ENCODE data around the gene CACNA2D4. TPM values are rescaled to one million over a fixed set of nuclear protein-coding genes. Genes with fewer than 3 reads are reported as not detected.

Gene CACNA2D4
- total RNA-seq, 1 experiment from 2014 or later: 1.4 TPM

GRCh38 chr12:1758887-1759286 lies 159.6 kb downstream of the CACNA2D4 start:
- no peaks in the 10 kb centered on the region for H3K9me3 ChIP-seq
- no peak overlapping the region for H3K4me3 ChIP-seq
- H3K36me3 ChIP-seq: peaks cover 33% of the 10 kb centered on the region
- H3K27me3 ChIP-seq: no peaks in the 10 kb centered on the region
- DNase-seq: peak; percentile 20

GRCh38 chr12:1758376-1758775 lies 160.1 kb downstream of the CACNA2D4 start:
- H3K4me3 ChIP-seq: no peak overlapping the region
- DNase-seq: no peak
- no peaks in the 10 kb centered on the region for H3K27me3 ChIP-seq
- H3K36me3 ChIP-seq: peaks cover 33% of the 10 kb centered on the region
- no peaks in the 10 kb centered on the region for H3K9me3 ChIP-seq

DNA sequence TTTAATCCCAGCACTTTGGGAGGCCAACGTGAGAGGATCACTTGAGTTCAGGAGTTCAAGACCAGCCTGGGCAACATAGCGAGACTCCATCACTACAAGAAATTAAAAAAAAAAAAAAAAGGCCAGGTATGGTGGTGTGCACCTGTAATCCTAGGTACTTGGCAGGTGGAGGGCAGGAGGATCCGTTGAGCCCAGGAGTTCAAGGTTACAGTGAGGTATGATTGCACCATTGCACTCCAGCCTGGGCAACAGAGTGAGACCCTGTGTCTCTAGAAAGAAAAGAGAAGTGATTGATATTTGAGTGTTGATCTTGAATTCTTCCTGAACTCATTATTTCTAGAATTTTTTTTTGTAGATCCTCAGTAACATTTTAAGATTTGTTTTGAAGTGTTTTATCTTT lies 168.2 kb downstream of the CACNA2D4 start:
- H3K27me3 ChIP-seq: no peaks in the 10 kb centered on the region
- no peak for DNase-seq

DNA sequence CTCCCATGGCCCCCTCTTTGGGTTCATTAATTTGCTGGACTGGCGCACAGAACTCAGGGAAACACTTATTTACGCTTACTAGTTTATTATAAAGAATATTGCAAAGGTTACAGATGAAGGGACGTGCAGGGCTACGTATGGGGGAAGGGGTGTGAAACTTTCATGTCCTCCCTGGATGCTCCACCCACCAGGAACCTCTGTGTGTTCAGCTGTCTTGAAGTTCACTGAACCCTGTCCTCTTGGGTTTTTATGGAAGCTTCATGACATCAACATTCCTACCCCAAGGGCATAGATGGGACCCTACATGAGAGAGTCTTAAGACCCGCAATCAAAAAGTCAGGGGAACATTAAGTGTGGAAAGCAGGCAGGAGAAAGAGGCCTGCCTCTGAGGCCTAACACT lies 169.4 kb downstream of the CACNA2D4 start:
- peaks cover 43% of the 10 kb centered on the region for H3K36me3 ChIP-seq

More for the DNA sequence above, 168.2 kb downstream of the CACNA2D4 start:
- Histone ChIP-seq H3K9me3 (peaks cover 31% of the 10 kb centered on the region), H3K36me3 (peaks cover 38% of the 10 kb centered on the region), H3K4me3 (no peak overlapping the region)

DNA sequence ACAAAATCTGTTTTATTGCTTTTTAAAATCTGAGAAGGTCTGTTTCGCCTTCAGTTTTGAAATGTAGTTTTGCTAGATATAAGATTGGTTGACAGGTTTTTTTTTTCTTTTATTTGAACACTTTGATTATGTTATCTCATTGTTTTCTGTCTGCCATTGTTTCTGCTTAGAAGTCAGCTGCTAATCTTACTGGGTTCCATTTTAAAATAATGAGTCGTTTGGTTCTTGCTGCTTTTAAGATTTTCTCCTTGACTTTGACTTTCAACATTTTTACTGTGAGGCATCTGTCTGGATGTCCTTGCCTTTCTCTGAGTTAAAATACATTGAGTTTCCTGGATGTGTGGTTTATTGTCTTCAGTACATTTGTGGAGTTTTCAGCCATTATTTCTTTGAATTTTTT lies 170.8 kb downstream of the CACNA2D4 start:
- DNase-seq: no peak
- H3K9me3 ChIP-seq: peaks cover 31% of the 10 kb centered on the region
- H3K4me3 ChIP-seq: no peak overlapping the region
- no peaks in the 10 kb centered on the region for H3K27me3 ChIP-seq
- peaks cover 45% of the 10 kb centered on the region for H3K36me3 ChIP-seq

More for the DNA sequence above, 169.4 kb downstream of the CACNA2D4 start:
- no peak for DNase-seq
- Histone ChIP-seq H3K9me3 (peaks cover 31% of the 10 kb centered on the region), H3K27me3 (no peaks in the 10 kb centered on the region), H3K4me3 (no peak overlapping the region)

- no peak overlapping the region for H3K4me3 ChIP-seq
- no peaks in the 10 kb centered on the region for H3K27me3 ChIP-seq
- H3K9me3 ChIP-seq: peaks cover 31% of the 10 kb centered on the region
- H3K36me3 ChIP-seq: peaks cover 47% of the 10 kb centered on the region
- DNase-seq: no peak
These were observed 173.5 kb downstream of the CACNA2D4 start for GRCh38 chr12:1744932-1745331.

Other genes with a start within 250 kb of the CACNA2D4 start
- gene ADIPOR2, start 227.6 kb downstream of the CACNA2D4 start, total RNA-seq (2014; rRNA removed; shearing (Covaris generic); ENCODE audit: low replicate concordance): 41.6 and 50.4 TPM in 2 replicates
- not detected in 2 replicates for gene LRTM2, start 98.1 kb downstream of the CACNA2D4 start, total RNA-seq (2014; rRNA removed; shearing (Covaris generic); ENCODE audit: low replicate concordance)
- 1.5 and 5.1 TPM in 2 replicates for gene DCP1B, start 85.8 kb upstream of the CACNA2D4 start, total RNA-seq (2014; rRNA removed; shearing (Covaris generic); ENCODE audit: low replicate concordance)
- gene CACNA1C, start 134.3 kb upstream of the CACNA2D4 start, total RNA-seq (2014; rRNA removed; shearing (Covaris generic); ENCODE audit: low replicate concordance): 1.4 and 37.7 TPM in 2 replicates

All from MG63 (cell line).